HepG2 (cell line): ENCODE results near the gene ZNF593OS. TPM values are rescaled to one million over a fixed set of nuclear protein-coding genes. Genes with fewer than 3 reads are reported as not detected.

Source experiments
- ATAC-seq: fragments of 200-7000 bp; cut with Tn5 transposase; 3 replicates; pipeline ENCODE4 v1.9.1; 2020; ENCODE audit warnings: mild to moderate bottlenecking, moderate library complexity
- BruUV-seq: library from RNA; stranded (reverse); fragments of 400-500 nt; replicated peaks from 2 replicates; lab custom pipeline; 2021; lab: Mats Ljungman, UMichigan
- CTCF ChIA-PET: fragments of 300-600 bp; formaldehyde crosslinking; extraction: SDS; loops from one replicate; lab custom pipeline; 2021; ENCODE audit warnings: low total read pairs, inconsistent platforms, low intra/inter-chr PET ratio; lab: Yijun Ruan, JAX
- POLR2A ChIA-PET: fragments of 350-600 bp; sonication (Branson Sonifier 250); formaldehyde crosslinking; loops from one replicate; lab custom pipeline; 2020; ENCODE audit warnings: antibody characterized with exemption, inconsistent platforms; lab: Yijun Ruan, JAX
- DNase-seq: peaks from one replicate; pipeline ENCODE4 v3.0.0-alpha.2; 2015; ENCODE audit warnings: low spot score
- FAIRE-seq: peaks from 3 replicates; lab custom pipeline; 2011; peaks lifted over from hg19 to GRCh38; lab: Jason Lieb, UNC
- H2AFZ ChIP-seq: one replicate; pipeline ENCODE4 v1.6.1; 2011; ENCODE audit warnings: low read length, inconsistent platforms
- H3K27ac ChIP-seq: fragments of 300-600 bp; 3 replicates; pipeline ENCODE4 v1.8.0; 2011; ENCODE audit warnings: mixed run types, mild to moderate bottlenecking, mixed read lengths, low read length, inconsistent platforms; ENCODE audit not compliant: insufficient read depth; ENCODE audit errors: extremely low read length
- H3K27me3 ChIP-seq, 2 experiments: fragments of 200-600 bp in 1 of 2; 2 replicates in 1 of 2; 3 replicates in 1 of 2; pipeline versions ENCODE4 v1.6.0 to v1.8.0; 2011; ENCODE audit warnings: low read length in 2 of 2, mild to moderate bottlenecking in 2 of 2, moderate library complexity in 2 of 2, inconsistent platforms in 1 of 2; ENCODE audit not compliant: insufficient read depth in 2 of 2, control insufficient read depth in 1 of 2
- H3K36me3 ChIP-seq, 2 experiments: fragments of 200-600 bp in 1 of 2; replicated peaks in 1 of 2; 2 replicates in 1 of 2; 3 replicates in 1 of 2; pipeline versions ENCODE4 v1.5.1 to v1.8.0; 2011; ENCODE audit warnings: low read length in 2 of 2, inconsistent platforms in 1 of 2; ENCODE audit not compliant: insufficient read depth in 2 of 2, control insufficient read depth in 1 of 2
- H3K4me1 ChIP-seq: 2 replicates; pipeline ENCODE4 v1.5.1; 2012; ENCODE audit warnings: low read length, inconsistent platforms; ENCODE audit not compliant: insufficient read depth
- H3K4me2 ChIP-seq: 2 replicates; pipeline ENCODE4 v1.6.0; 2011; ENCODE audit warnings: low read depth, low read length, inconsistent platforms
- H3K4me3 ChIP-seq, 3 experiments: fragments of 200-600 bp in 1 of 3; sonication (generic), shearing (Covaris generic) in 1 of 3; replicated peaks in 1 of 3; 2 replicates each; pipeline ENCODE4 v1.5.1; 2011 to 2016; ENCODE audit warnings: low read length in 3 of 3, inconsistent platforms in 2 of 3, low read depth in 2 of 3, mild to moderate bottlenecking in 2 of 3, control low read depth in 1 of 3, mixed read lengths in 1 of 3; ENCODE audit not compliant: insufficient read depth in 1 of 3
- H3K79me2 ChIP-seq: one replicate; pipeline ENCODE4 v1.6.1; 2011; ENCODE audit warnings: low read length, inconsistent platforms; ENCODE audit not compliant: insufficient read depth
- H3K9ac ChIP-seq: 2 replicates; pipeline ENCODE4 v1.6.0; 2011; ENCODE audit warnings: mild to moderate bottlenecking, low read depth, low read length, inconsistent platforms; ENCODE audit not compliant: insufficient read depth
- H3K9me3 ChIP-seq: 2 replicates; pipeline ENCODE4 v1.5.1; 2012; ENCODE audit warnings: mild to moderate bottlenecking, low read length
- H4K20me1 ChIP-seq: 2 replicates; pipeline ENCODE4 v1.6.0; 2011; ENCODE audit warnings: inconsistent platforms, mild to moderate bottlenecking, low read length, moderate library complexity; ENCODE audit not compliant: insufficient read depth
- HNF4A ChIP-seq: sonication (generic); formaldehyde crosslinking; IDR thresholded peaks from 2 replicates; pipeline ENCODE4 v1.4.0; 2020; ENCODE audit warnings: missing genetic modification reagents
- HOXA3 ChIP-seq: sonication (generic); formaldehyde crosslinking; IDR thresholded peaks from 2 replicates; pipeline ENCODE4 v1.5.0; 2020; ENCODE audit warnings: missing genetic modification reagents
- IRX3 ChIP-seq: sonication (generic); formaldehyde crosslinking; IDR thresholded peaks from 2 replicates; pipeline ENCODE4 v1.8.1; 2023; ENCODE audit warnings: mild to moderate bottlenecking, low read depth, missing genetic modification reagents, borderline replicate concordance
- KDM3A ChIP-seq: IDR thresholded peaks from 2 replicates; pipeline ENCODE4 v1.6.1; 2018; ENCODE audit warnings: low read depth, missing compliant biosample characterization
- NCOA5 ChIP-seq: sonication (generic); formaldehyde crosslinking; IDR thresholded peaks from 2 replicates; pipeline ENCODE4 v1.4.0; 2020; ENCODE audit warnings: missing genetic modification reagents
- PRMT3 ChIP-seq: sonication (generic); formaldehyde crosslinking; IDR thresholded peaks from 2 replicates; pipeline ENCODE4 v1.8.1; 2022; ENCODE audit warnings: low read depth, mild to moderate bottlenecking, moderate library complexity, missing genetic modification reagents, borderline replicate concordance
- SAP130 ChIP-seq: IDR thresholded peaks from 2 replicates; pipeline ENCODE4 v1.6.1; 2016; ENCODE audit warnings: low read depth
- WGBS: methylation state at CpG from one replicate; pipeline ENCODE4 v1.1.6; 2017; ENCODE audit warnings: low lambda C conversion rate; 5-methylcytosine and 5-hydroxymethylcytosine counted together
- in situ Hi-C: cut with HindIII; loops from 2 replicates; pipeline ENCODE4 v1.10.0; 2017; ENCODE audit warnings: low pct_unique_long_range_greater_than_20kb; ENCODE audit not compliant: extremely low pct_ligation_motif_present
- intact Hi-C: fragments of 100-400 bp; cut with micrococcal nuclease; formaldehyde crosslinking; loops from one replicate; pipeline ENCODE4 v1.10.0; 2022; ENCODE audit not compliant: unreplicated experiment
- polyA plus RNA-seq, 8 experiments: library from polyadenylated mRNA; depleted of rRNA in 3 of 8; stranded (reverse) in 7 of 8; unstranded in 1 of 8; fragments of >200 nt; fragmentation: Illumina TruSeq in 4 of 8; extraction: Trizol in 4 of 8; gene quantifications; 2 replicates each; pipeline versions ENCODE4 v1.2.1 to v1.2.3, GENCODE V29; 2011 to 2016; ENCODE audit warnings: low read depth in 4 of 8, missing spikeins in 1 of 8, mixed read lengths in 1 of 8; ENCODE audit not compliant: insufficient read depth in 1 of 8
- total RNA-seq, 5 experiments: library from RNA; depleted of rRNA; stranded (reverse); fragments of >200 nt; fragmentation: Illumina TruSeq; extraction: Trizol; gene quantifications; 2 replicates each; pipeline ENCODE4 v1.2.3, GENCODE V29; 2016; ENCODE audit warnings: low read depth in 1 of 5
- TF ChIP-seq, protein P1 (sequence below): sonication (generic); formaldehyde crosslinking; IDR thresholded peaks from 2 replicates; pipeline ENCODE4 v1.4.0; 2020; ENCODE audit warnings: missing genetic modification reagents
- TF ChIP-seq, protein P2 (sequence below): sonication (generic); formaldehyde crosslinking; IDR thresholded peaks from 2 replicates; pipeline ENCODE4 v1.8.1; 2023; ENCODE audit warnings: missing genetic modification reagents, inconsistent platforms, borderline replicate concordance
- TF ChIP-seq, protein P3 (sequence below): sonication (generic); formaldehyde crosslinking; IDR thresholded peaks from 2 replicates; pipeline ENCODE4 v1.9.0; 2021; ENCODE audit warnings: missing genetic modification reagents, borderline replicate concordance
- TF ChIP-seq, protein P4 (sequence below): sonication (generic); formaldehyde crosslinking; IDR thresholded peaks from 2 replicates; pipeline ENCODE4 v1.4.0; 2020; ENCODE audit warnings: missing genetic modification reagents
- TF ChIP-seq, protein P5 (sequence below): sonication (generic); formaldehyde crosslinking; IDR thresholded peaks from 2 replicates; pipeline ENCODE4 v1.4.0; 2020; ENCODE audit warnings: missing genetic modification reagents, borderline replicate concordance
- TF ChIP-seq, protein P6 (sequence below): sonication (generic); formaldehyde crosslinking; IDR thresholded peaks from 2 replicates; pipeline ENCODE4 v1.8.0; 2022; ENCODE audit warnings: missing genetic modification reagents, low read depth, mild to moderate bottlenecking, borderline replicate concordance

The ZNF593OS gene
- total and polyA plus RNA-seq, 2 of the 13 experiments (the other 11 are each of a cell fraction or from before 2014, with no cell fraction given) = not detected

DNA sequence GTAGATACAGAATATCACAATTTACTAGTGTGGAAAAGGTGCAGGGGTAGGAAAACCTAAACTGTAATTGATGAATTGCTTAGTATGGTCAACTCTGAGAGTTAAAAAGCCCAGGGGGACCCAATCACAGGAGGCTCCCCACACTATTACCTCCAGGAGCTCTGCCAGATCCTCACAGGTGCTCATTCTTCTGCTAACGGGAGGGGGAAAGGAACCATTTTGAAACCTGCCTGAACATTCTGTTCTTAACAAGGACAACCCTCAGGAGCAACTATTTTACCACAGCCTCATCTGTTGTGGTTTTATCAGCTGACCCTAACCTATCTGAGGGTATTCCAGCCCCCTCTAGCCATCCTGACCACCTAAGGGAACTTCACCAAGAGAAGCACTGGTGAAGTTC, 40.9 kb downstream of the ZNF593OS start (continued):
- TF ChIP-seq, protein P1, sequence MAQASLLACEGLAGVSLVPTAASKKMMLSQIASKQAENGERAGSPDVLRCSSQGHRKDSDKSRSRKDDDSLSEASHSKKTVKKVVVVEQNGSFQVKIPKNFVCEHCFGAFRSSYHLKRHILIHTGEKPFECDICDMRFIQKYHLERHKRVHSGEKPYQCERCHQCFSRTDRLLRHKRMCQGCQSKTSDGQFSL = no peak
- no peak for TF ChIP-seq KDM3A (CRISPR knock-in tag)
- TF ChIP-seq, protein P2, sequence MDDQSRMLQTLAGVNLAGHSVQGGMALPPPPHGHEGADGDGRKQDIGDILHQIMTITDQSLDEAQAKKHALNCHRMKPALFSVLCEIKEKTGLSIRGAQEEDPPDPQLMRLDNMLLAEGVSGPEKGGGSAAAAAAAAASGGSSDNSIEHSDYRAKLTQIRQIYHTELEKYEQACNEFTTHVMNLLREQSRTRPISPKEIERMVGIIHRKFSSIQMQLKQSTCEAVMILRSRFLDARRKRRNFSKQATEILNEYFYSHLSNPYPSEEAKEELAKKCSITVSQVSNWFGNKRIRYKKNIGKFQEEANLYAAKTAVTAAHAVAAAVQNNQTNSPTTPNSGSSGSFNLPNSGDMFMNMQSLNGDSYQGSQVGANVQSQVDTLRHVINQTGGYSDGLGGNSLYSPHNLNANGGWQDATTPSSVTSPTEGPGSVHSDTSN (CRISPR knock-in tag) = no peak
- no peak for TF ChIP-seq HOXA3 (CRISPR knock-in tag)
- TF ChIP-seq, protein P3, sequence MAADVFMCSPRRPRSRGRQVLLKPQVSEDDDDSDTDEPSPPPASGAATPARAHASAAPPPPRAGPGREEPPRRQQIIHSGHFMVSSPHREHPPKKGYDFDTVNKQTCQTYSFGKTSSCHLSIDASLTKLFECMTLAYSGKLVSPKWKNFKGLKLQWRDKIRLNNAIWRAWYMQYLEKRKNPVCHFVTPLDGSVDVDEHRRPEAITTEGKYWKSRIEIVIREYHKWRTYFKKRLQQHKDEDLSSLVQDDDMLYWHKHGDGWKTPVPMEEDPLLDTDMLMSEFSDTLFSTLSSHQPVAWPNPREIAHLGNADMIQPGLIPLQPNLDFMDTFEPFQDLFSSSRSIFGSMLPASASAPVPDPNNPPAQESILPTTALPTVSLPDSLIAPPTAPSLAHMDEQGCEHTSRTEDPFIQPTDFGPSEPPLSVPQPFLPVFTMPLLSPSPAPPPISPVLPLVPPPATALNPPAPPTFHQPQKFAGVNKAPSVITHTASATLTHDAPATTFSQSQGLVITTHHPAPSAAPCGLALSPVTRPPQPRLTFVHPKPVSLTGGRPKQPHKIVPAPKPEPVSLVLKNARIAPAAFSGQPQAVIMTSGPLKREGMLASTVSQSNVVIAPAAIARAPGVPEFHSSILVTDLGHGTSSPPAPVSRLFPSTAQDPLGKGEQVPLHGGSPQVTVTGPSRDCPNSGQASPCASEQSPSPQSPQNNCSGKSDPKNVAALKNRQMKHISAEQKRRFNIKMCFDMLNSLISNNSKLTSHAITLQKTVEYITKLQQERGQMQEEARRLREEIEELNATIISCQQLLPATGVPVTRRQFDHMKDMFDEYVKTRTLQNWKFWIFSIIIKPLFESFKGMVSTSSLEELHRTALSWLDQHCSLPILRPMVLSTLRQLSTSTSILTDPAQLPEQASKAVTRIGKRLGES = no peak
- TF ChIP-seq SAP130 (CRISPR knock-in tag) = no peak

DNA sequence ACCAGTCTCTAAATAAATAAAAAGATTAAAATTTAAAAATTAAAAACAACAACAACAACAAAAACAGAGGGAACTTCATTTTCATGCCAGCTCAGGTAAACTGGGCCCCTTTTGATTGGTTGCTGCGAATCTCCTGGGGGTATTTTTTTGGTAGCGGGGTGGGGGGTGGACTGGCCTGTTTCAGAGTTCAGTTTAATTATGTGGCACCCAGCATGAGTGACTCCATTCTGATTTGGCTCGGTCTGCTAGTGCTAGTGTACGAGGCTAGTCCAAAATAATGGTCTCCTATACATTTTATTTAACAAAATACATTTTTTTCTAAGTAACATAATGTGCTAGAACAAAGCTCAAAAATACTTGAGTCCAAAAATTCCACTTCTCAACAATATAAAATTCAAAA, 41.9 kb downstream of the ZNF593OS start:
- CTCF ChIA-PET = no interaction called here
- H3K4me3 ChIP-seq = no peak overlapping the region
- H3K4me2 ChIP-seq = no peak overlapping the region
- no peak overlapping the region for H2AFZ ChIP-seq
- no peak overlapping the region for H3K27ac ChIP-seq
- H3K9ac ChIP-seq = no peak overlapping the region
- WGBS = 60% methylated on average over 4 of the region's 4 CpGs
- no peak for DNase-seq
- intact Hi-C loops (no loop called here), in situ Hi-C loops (no loop called here)
- no peaks in the 10 kb centered on the region for H3K27me3 ChIP-seq
- no peaks in the 10 kb centered on the region for H3K9me3 ChIP-seq
- H3K4me1 ChIP-seq = peaks cover 9% of the 10 kb centered on the region; the same call in 1 of the 2 replicates
- TF ChIP-seq, protein P4, sequence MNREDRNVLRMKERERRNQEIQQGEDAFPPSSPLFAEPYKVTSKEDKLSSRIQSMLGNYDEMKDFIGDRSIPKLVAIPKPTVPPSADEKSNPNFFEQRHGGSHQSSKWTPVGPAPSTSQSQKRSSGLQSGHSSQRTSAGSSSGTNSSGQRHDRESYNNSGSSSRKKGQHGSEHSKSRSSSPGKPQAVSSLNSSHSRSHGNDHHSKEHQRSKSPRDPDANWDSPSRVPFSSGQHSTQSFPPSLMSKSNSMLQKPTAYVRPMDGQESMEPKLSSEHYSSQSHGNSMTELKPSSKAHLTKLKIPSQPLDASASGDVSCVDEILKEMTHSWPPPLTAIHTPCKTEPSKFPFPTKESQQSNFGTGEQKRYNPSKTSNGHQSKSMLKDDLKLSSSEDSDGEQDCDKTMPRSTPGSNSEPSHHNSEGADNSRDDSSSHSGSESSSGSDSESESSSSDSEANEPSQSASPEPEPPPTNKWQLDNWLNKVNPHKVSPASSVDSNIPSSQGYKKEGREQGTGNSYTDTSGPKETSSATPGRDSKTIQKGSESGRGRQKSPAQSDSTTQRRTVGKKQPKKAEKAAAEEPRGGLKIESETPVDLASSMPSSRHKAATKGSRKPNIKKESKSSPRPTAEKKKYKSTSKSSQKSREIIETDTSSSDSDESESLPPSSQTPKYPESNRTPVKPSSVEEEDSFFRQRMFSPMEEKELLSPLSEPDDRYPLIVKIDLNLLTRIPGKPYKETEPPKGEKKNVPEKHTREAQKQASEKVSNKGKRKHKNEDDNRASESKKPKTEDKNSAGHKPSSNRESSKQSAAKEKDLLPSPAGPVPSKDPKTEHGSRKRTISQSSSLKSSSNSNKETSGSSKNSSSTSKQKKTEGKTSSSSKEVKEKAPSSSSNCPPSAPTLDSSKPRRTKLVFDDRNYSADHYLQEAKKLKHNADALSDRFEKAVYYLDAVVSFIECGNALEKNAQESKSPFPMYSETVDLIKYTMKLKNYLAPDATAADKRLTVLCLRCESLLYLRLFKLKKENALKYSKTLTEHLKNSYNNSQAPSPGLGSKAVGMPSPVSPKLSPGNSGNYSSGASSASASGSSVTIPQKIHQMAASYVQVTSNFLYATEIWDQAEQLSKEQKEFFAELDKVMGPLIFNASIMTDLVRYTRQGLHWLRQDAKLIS (CRISPR knock-in tag) = no peak
- no peak for TF ChIP-seq HNF4A (CRISPR knock-in tag)
- no peak for TF ChIP-seq NCOA5 (CRISPR knock-in tag)
- TF ChIP-seq, protein P5, sequence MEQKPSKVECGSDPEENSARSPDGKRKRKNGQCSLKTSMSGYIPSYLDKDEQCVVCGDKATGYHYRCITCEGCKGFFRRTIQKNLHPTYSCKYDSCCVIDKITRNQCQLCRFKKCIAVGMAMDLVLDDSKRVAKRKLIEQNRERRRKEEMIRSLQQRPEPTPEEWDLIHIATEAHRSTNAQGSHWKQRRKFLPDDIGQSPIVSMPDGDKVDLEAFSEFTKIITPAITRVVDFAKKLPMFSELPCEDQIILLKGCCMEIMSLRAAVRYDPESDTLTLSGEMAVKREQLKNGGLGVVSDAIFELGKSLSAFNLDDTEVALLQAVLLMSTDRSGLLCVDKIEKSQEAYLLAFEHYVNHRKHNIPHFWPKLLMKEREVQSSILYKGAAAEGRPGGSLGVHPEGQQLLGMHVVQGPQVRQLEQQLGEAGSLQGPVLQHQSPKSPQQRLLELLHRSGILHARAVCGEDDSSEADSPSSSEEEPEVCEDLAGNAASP (CRISPR knock-in tag) = no peak
- TF ChIP-seq PRMT3 = no peak
- TF ChIP-seq IRX3 (CRISPR knock-in tag) = no peak
- TF ChIP-seq, protein P6, sequence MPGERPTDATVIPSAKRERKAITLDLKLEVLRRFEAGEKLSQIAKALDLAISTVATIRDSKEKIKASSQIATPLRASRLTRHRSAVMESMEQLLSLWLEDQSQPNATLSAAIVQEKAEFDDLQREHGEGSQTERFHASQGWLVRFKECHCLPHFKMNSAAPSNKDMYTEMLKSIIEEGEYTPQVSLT (CRISPR knock-in tag) = no peak
- no peak for FAIRE-seq
- no peaks in the 10 kb centered on the region for H3K36me3 ChIP-seq
- POLR2A ChIA-PET = no interaction called here
- no TSS peak for BruUV-seq
- no peak for ATAC-seq
- H4K20me1 ChIP-seq = no peaks in the 10 kb centered on the region
- H3K79me2 ChIP-seq = no peaks in the 10 kb centered on the region
